Stimulated activated CD8-positive, alpha-beta memory T cell treated with anti-CD3 and anti-CD28 coated beads, Interleukin-12 subunit alpha, Interleukin-12 subunit beta, amount 100 ng/mL, for 1 hour (primary cell): ENCODE results near the gene C13orf42.

Experiments used
- DNase-seq: peaks from one replicate; pipeline ENCODE4 v3.0.0-alpha.2; 2020; ENCODE audit warnings: low read depth

Gene C13orf42

GRCh38 chr13:51065372-51066090, 45.5 kb downstream of the C13orf42 start:
- no peak for DNase-seq

- DNase-seq = no peak
Measured at GRCh38 chr13:51064753-51065152, 46.3 kb downstream of the C13orf42 start.

- DNase-seq = no peak
Measured at GRCh38 chr13:51063909-51064308, 47.2 kb downstream of the C13orf42 start.

GRCh38 chr13:51058461-51059167, 52.5 kb downstream of the C13orf42 start:
- no peak for DNase-seq

- no peak for DNase-seq
Measured at GRCh38 chr13:51057906-51058305, 53.2 kb downstream of the C13orf42 start.

GRCh38 chr13:51057001-51057400, 54.1 kb downstream of the C13orf42 start:
- no peak for DNase-seq

GRCh38 chr13:51052581-51052980, 58.5 kb downstream of the C13orf42 start:
- no peak for DNase-seq

- DNase-seq = no peak
Measured at GRCh38 chr13:51050021-51050830, 60.8 kb downstream of the C13orf42 start.

- no peak for DNase-seq
Measured at GRCh38 chr13:51048616-51049015, 62.5 kb downstream of the C13orf42 start.

- DNase-seq = no peak
Measured at GRCh38 chr13:51048166-51048461, 63.0 kb downstream of the C13orf42 start.

GRCh38 chr13:51047434-51048165, 63.5 kb downstream of the C13orf42 start:
- no peak for DNase-seq

GRCh38 chr13:51045451-51045850, 65.6 kb downstream of the C13orf42 start:
- no peak for DNase-seq

- DNase-seq = no peak
Measured at GRCh38 chr13:51044023-51044665, 66.9 kb downstream of the C13orf42 start.

- no peak for DNase-seq
Measured at GRCh38 chr13:51043310-51043709, 67.8 kb downstream of the C13orf42 start.

GRCh38 chr13:51041710-51042109, 69.4 kb downstream of the C13orf42 start:
- no peak for DNase-seq

- DNase-seq = no peak
Measured at GRCh38 chr13:51041126-51041525, 69.9 kb downstream of the C13orf42 start.

- no peak for DNase-seq
Measured at GRCh38 chr13:51040431-51040830, 70.6 kb downstream of the C13orf42 start.

- no peak for DNase-seq
Measured at GRCh38 chr13:51036418-51036817, 74.7 kb downstream of the C13orf42 start.

GRCh38 chr13:51035978-51036377, 75.1 kb downstream of the C13orf42 start:
- no peak for DNase-seq

- no peak for DNase-seq
Measured at GRCh38 chr13:51035469-51035868, 75.6 kb downstream of the C13orf42 start.

- DNase-seq = no peak
Measured at GRCh38 chr13:51034906-51035305, 76.2 kb downstream of the C13orf42 start.
